ENCODE results near the gene HIPK2. TPM values are rescaled to one million over a fixed set of nuclear protein-coding genes. Genes with fewer than 3 reads are reported as not detected.
A peak's percentile ranks its signal among the peaks of the same experiment; 100 is the strongest.

HIPK2 gene
- total and polyA plus RNA-seq, 5 experiments from 2014 or later, result 2.1 to 32.9 (median 4.3) TPM

- Mint-ChIP-seq H3K27me3 (peaks cover 0 to 14% (median 3%) of the 10 kb centered on the region in 5 donors), H3K36me3 (no peaks in the 10 kb centered on the region), H3K4me3 (no peak overlapping the region), H3K4me1 (no peaks in the 10 kb centered on the region), H3K9me3 (peaks cover 0 to 7% (median 0%) of the 10 kb centered on the region in 9 donors), H3K27ac (no peak overlapping the region)
- DNase-seq (no peak), ATAC-seq (no peak)
- POLR2A ChIA-PET, result no interaction called here
Measured at GRCh38 chr7:139532636-139533155, 245.1 kb downstream of the HIPK2 start.

DNA sequence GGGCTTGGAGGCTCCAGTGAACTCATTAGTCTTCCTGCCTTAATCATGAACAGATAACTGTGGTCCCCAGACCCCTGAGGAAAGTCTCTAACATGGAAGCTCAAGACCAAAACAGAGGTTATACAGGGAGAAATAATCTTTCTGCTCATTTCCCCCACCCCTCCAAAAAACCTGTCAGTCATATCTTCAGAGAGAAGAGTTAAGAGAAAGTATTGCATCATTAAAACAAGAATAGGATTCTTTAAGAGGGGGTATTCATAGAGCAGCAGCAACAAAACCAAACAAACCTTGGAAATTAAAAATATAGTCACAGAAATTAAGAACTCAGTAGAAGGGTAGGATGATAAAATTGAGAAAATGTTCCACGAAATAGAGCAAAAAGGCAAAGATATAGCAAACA lies 246.7 kb downstream of the HIPK2 start:
- no peaks in the 10 kb centered on the region for H3K36me3 Mint-ChIP-seq
- H3K4me1 Mint-ChIP-seq, result peaks cover 0 to 4% (median 2%) of the 10 kb centered on the region in 4 donors
- DNase-seq (no peak), ATAC-seq (no peak)
- POLR2A ChIA-PET, result no interaction called here
- peaks cover 0 to 7% (median 0%) of the 10 kb centered on the region in 9 donors for H3K9me3 Mint-ChIP-seq
- H3K4me3 Mint-ChIP-seq, result no peak overlapping the region
- H3K27ac Mint-ChIP-seq, result peak overlapping the region in 1 of 10 donors; percentile 76
- peaks cover 3 to 15% (median 11%) of the 10 kb centered on the region in 5 donors for H3K27me3 Mint-ChIP-seq

GRCh38 chr7:139526578-139527544 lies 250.9 kb downstream of the HIPK2 start:
- peaks cover 0 to 7% (median 5%) of the 10 kb centered on the region in 4 donors for H3K4me1 Mint-ChIP-seq
- H3K36me3 Mint-ChIP-seq, result peaks cover 0 to 2% (median 0%) of the 10 kb centered on the region in 3 donors
- no peak for ATAC-seq
- peaks cover 0 to 7% (median 0%) of the 10 kb centered on the region in 9 donors for H3K9me3 Mint-ChIP-seq
- POLR2A ChIA-PET, result no interaction called here
- no peak overlapping the region for H3K4me3 Mint-ChIP-seq
- no peak for DNase-seq
- peaks cover 11 to 41% (median 38%) of the 10 kb centered on the region in 5 donors for H3K27me3 Mint-ChIP-seq
- H3K27ac Mint-ChIP-seq, result peak overlapping the region in 1 of 10 donors; percentile 81

- peak overlapping the region in 1 of 10 donors; percentile 18 for H3K4me3 Mint-ChIP-seq
- H3K27ac Mint-ChIP-seq, result peak overlapping the region in 1 of 10 donors; percentile 81
- POLR2A ChIA-PET, result no interaction called here
- H3K4me1 Mint-ChIP-seq, result peaks cover 0 to 7% (median 5%) of the 10 kb centered on the region in 4 donors
- DNase-seq (no peak), ATAC-seq (no peak)
- peaks cover 17 to 50% (median 44%) of the 10 kb centered on the region in 5 donors for H3K27me3 Mint-ChIP-seq
- H3K36me3 Mint-ChIP-seq, result peaks cover 0 to 4% (median 0%) of the 10 kb centered on the region in 3 donors
- peaks cover 0 to 5% (median 0%) of the 10 kb centered on the region in 9 donors for H3K9me3 Mint-ChIP-seq
Measured at GRCh38 chr7:139525750-139526149, 252.0 kb downstream of the HIPK2 start.

GRCh38 chr7:139525239-139525638 lies 252.6 kb downstream of the HIPK2 start:
- H3K27me3 Mint-ChIP-seq, result peaks cover 17 to 52% (median 44%) of the 10 kb centered on the region in 5 donors
- ATAC-seq (no peak), DNase-seq (no peak)

GRCh38 chr7:139523968-139524815 lies 253.6 kb downstream of the HIPK2 start:
- peaks cover 0 to 4% (median 0%) of the 10 kb centered on the region in 3 donors for H3K36me3 Mint-ChIP-seq
- ATAC-seq, result no peak

More at GRCh38 chr7:139525239-139525638, 252.6 kb downstream of the HIPK2 start:
- Mint-ChIP-seq H3K4me1 (peaks cover 0 to 7% (median 5%) of the 10 kb centered on the region in 4 donors), H3K9me3 (peaks cover 0 to 5% (median 0%) of the 10 kb centered on the region in 9 donors), H3K36me3 (peaks cover 0 to 4% (median 0%) of the 10 kb centered on the region in 3 donors), H3K4me3 (peak overlapping the region in 1 of 10 donors; percentile 14), H3K27ac (peak overlapping the region in 1 of 10 donors; percentile 81)
- POLR2A ChIA-PET, result no interaction called here

GRCh38 chr7:139523199-139523941 lies 254.4 kb downstream of the HIPK2 start, which contains the start of gene CLEC2L:
CLEC2L (plus strand) TSS chr7:139523685; CDS start chr7:139523928, 243 bp downstream.
- Mint-ChIP-seq H3K36me3 (peaks cover 0 to 4% (median 0%) of the 10 kb centered on the region in 3 donors), H3K27me3 (peaks cover 17 to 52% (median 41%) of the 10 kb centered on the region in 5 donors), H3K4me3 (peak within 1 kb of the TSS; percentile 15 to 63 (median 35)), H3K4me1 (peaks cover 0 to 7% (median 5%) of the 10 kb centered on the region in 4 donors), H3K27ac (peak within 1 kb of the TSS in 1 of 10 donors; percentile 9), H3K9me3 (peaks cover 0 to 3% (median 0%) of the 10 kb centered on the region in 9 donors)
- DNase-seq (no peak), ATAC-seq (peak in 1 of 2 donors; percentile 38)
- POLR2A ChIA-PET, result no interaction called here

More at GRCh38 chr7:139523968-139524815, 253.6 kb downstream of the HIPK2 start:
- no peak for DNase-seq
- Mint-ChIP-seq H3K27ac (no peak overlapping the region), H3K4me1 (peaks cover 0 to 7% (median 5%) of the 10 kb centered on the region in 4 donors), H3K27me3 (peaks cover 17 to 52% (median 44%) of the 10 kb centered on the region in 5 donors), H3K9me3 (peaks cover 0 to 5% (median 0%) of the 10 kb centered on the region in 9 donors), H3K4me3 (peak overlapping the region in 4 of 10 donors; percentile 3 to 41 (median 27))
- POLR2A ChIA-PET, result no interaction called here

DNA sequence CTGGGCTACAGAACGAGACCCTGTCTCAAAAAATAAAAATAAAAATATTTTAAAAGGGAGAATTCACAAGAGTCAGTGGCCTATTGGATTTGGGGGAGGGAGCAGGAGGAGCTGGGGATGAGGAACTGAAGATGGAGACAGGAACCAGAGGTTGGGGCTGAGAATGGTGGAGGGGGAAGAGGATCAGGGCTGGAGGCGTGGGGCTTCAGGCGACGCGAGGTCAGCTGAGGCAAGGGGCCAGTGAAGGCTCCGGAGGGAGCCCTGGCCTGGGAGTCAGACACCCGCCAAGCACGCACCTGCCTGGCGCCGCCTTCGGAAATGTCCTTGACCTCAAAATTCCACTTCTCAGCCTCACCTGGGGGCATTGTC lies 255.0 kb downstream of the HIPK2 start:
- peaks cover 15 to 52% (median 37%) of the 10 kb centered on the region in 5 donors for H3K27me3 Mint-ChIP-seq
- peak overlapping the region in 1 of 10 donors; percentile 9 for H3K27ac Mint-ChIP-seq
- H3K4me1 Mint-ChIP-seq, result peaks cover 0 to 7% (median 5%) of the 10 kb centered on the region in 4 donors
- no peak for ATAC-seq
- H3K36me3 Mint-ChIP-seq, result peaks cover 0 to 4% (median 0%) of the 10 kb centered on the region in 3 donors
- no peak for DNase-seq
- POLR2A ChIA-PET, result no interaction called here
- H3K4me3 Mint-ChIP-seq, result peak overlapping the region in 1 of 10 donors; percentile 12
- H3K9me3 Mint-ChIP-seq, result peaks cover 0 to 3% (median 0%) of the 10 kb centered on the region in 9 donors

- peak overlapping the region in 1 of 10 donors; percentile 12 for H3K4me3 Mint-ChIP-seq
Measured at GRCh38 chr7:139521439-139521838, 256.4 kb downstream of the HIPK2 start.

DNA sequence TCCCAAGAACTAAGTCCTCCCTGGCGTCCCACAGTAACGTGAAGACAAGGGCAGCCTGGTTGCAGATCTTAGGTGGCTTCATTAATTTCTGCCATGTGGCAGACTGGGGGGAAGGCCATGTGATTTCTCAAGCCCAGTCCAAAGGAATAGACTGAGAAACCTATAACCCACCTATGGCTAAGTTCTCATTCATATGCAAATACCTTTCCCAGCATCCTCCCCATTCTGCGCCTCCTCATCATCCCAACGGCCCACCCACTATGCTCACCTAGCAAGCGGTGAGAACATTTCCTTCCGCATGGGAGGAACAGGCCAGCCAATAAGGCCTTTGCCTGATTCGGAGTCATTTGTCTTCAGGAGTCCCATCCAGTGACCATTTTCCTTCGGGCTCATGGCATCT lies 262.5 kb downstream of the HIPK2 start:
- Mint-ChIP-seq H3K9me3 (no peaks in the 10 kb centered on the region), H3K27me3 (peaks cover 0 to 2% (median 0%) of the 10 kb centered on the region in 5 donors), H3K27ac (no peak overlapping the region), H3K4me1 (no peaks in the 10 kb centered on the region), H3K4me3 (no peak overlapping the region), H3K36me3 (no peaks in the 10 kb centered on the region)
- POLR2A ChIA-PET, result no interaction called here
- no peak for DNase-seq
- ATAC-seq, result no peak

More at GRCh38 chr7:139521439-139521838, 256.4 kb downstream of the HIPK2 start:
- Mint-ChIP-seq H3K36me3 (peaks cover 0 to 4% (median 0%) of the 10 kb centered on the region in 3 donors), H3K27ac (no peak overlapping the region), H3K9me3 (peaks cover 0 to 3% (median 0%) of the 10 kb centered on the region in 9 donors), H3K27me3 (peaks cover 15 to 44% (median 37%) of the 10 kb centered on the region in 5 donors), H3K4me1 (peaks cover 0 to 4% (median 2%) of the 10 kb centered on the region in 4 donors)
- DNase-seq (no peak), ATAC-seq (no peak)
- POLR2A ChIA-PET, result no interaction called here
